ENCODE data around the gene EHBP1.
"Not testable (repeated sequence)": the region's sequence is repeated elsewhere in the genome, so short reads cannot be mapped to it uniquely, and the experiment has no call there.

Gene EHBP1

GRCh38 chr2:62733546-62733945, 28.0 kb downstream of the EHBP1 start:
- DNase-seq: no peak

- DNase-seq: no peak
Observed at GRCh38 chr2:62736899-62737559, 31.5 kb downstream of the EHBP1 start.

- DNase-seq: no peak
Observed at GRCh38 chr2:62738981-62739936, 33.7 kb downstream of the EHBP1 start.

- no peak for DNase-seq
Observed at GRCh38 chr2:62740221-62740620, 34.7 kb downstream of the EHBP1 start.

GRCh38 chr2:62741127-62741526, 35.6 kb downstream of the EHBP1 start:
- DNase-seq: no peak

GRCh38 chr2:62741954-62742722, 36.6 kb downstream of the EHBP1 start:
- DNase-seq: no peak

GRCh38 chr2:62743506-62743905, 38.0 kb downstream of the EHBP1 start:
- no peak for DNase-seq

GRCh38 chr2:62744603-62745002, 39.1 kb downstream of the EHBP1 start:
- no peak for DNase-seq

GRCh38 chr2:62745891-62746481, 40.5 kb downstream of the EHBP1 start:
- no peak for DNase-seq

GRCh38 chr2:62747169-62747568, 41.7 kb downstream of the EHBP1 start:
- no peak for DNase-seq

- no peak for DNase-seq
Observed at GRCh38 chr2:62747876-62748275, 42.4 kb downstream of the EHBP1 start.

- DNase-seq: not testable (repeated sequence)
Observed at GRCh38 chr2:62749111-62749510, 43.6 kb downstream of the EHBP1 start.

GRCh38 chr2:62757029-62757428, 51.5 kb downstream of the EHBP1 start:
- no peak for DNase-seq

GRCh38 chr2:62760026-62760425, 54.5 kb downstream of the EHBP1 start:
- DNase-seq: no peak

GRCh38 chr2:62760555-62760954, 55.0 kb downstream of the EHBP1 start:
- DNase-seq: no peak

- DNase-seq: no peak
Observed at GRCh38 chr2:62765619-62766376, 60.3 kb downstream of the EHBP1 start.

GRCh38 chr2:62768615-62769014, 63.1 kb downstream of the EHBP1 start:
- no peak for DNase-seq

GRCh38 chr2:62770629-62771028, 65.1 kb downstream of the EHBP1 start:
- DNase-seq: no peak

- no peak for DNase-seq
Observed at GRCh38 chr2:62774555-62775366, 69.2 kb downstream of the EHBP1 start.

GRCh38 chr2:62775367-62775668, 69.8 kb downstream of the EHBP1 start:
- DNase-seq: no peak

- DNase-seq: no peak
Observed at GRCh38 chr2:62783679-62784078, 78.2 kb downstream of the EHBP1 start.

Measured in right kidney (tissue), 1 donor.